Gastrocnemius medialis (tissue), 4 donors: ENCODE measurements around the gene TIGD2.

Experiments
- POLR2A ChIP-seq, 2 donors: fragments of 450-650 bp; IDR thresholded peaks; one replicate each; pipeline ENCODE4 v1.6.1; 2017; ENCODE audit warnings: antibody characterized with exemption in 2 of 2, mild to moderate bottlenecking in 2 of 2, moderate library complexity in 2 of 2
- TF ChIP-seq, protein P1 (sequence below), 5 experiments: fragments of 450-650 bp in 3 of 5; fragments of 200-600 bp in 2 of 5; sonication (generic) in 2 of 5; IDR thresholded peaks in 4 of 5; conservative IDR thresholded peaks in 1 of 5; 1 replicate in 4 of 5; 2 replicates in 1 of 5; pipeline ENCODE4 v1.5.1; 2016 to 2019; ENCODE audit warnings: antibody characterized with exemption in 5 of 5, mild to moderate bottlenecking in 3 of 5, moderate library complexity in 3 of 5

DNA sequence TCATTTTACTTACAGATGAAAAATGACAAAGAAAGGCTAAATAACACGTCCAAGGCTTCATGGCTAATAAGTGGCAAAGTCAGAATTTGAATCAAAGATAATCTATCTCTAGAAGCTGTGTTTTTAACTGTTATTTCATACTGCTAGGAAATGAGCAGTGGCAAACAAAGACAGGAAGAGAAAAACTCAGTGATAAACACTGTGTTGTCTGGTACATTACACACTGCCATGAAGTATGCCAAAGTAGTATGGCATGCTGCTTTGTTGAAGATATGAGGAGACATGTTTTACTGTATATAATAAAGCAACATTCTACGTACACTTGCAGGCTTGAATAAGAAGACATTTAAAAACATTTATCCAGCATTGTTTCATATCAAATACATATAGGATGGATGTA is 49.5 kb downstream of the TIGD2 start:
- no peak for TF ChIP-seq POLR2A (IDR thresholded peaks at IDR 0.05)
- TF ChIP-seq, protein P1, sequence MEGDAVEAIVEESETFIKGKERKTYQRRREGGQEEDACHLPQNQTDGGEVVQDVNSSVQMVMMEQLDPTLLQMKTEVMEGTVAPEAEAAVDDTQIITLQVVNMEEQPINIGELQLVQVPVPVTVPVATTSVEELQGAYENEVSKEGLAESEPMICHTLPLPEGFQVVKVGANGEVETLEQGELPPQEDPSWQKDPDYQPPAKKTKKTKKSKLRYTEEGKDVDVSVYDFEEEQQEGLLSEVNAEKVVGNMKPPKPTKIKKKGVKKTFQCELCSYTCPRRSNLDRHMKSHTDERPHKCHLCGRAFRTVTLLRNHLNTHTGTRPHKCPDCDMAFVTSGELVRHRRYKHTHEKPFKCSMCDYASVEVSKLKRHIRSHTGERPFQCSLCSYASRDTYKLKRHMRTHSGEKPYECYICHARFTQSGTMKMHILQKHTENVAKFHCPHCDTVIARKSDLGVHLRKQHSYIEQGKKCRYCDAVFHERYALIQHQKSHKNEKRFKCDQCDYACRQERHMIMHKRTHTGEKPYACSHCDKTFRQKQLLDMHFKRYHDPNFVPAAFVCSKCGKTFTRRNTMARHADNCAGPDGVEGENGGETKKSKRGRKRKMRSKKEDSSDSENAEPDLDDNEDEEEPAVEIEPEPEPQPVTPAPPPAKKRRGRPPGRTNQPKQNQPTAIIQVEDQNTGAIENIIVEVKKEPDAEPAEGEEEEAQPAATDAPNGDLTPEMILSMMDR (IDR thresholded peaks at IDR 0.05 in 4 of 5, conservative IDR thresholded peaks at IDR 0.05 in 1 of 5) = no peak
